ENCODE results near the gene KCND3. TPM values are rescaled to one million over a fixed set of nuclear protein-coding genes. Genes with fewer than 3 reads are reported as not detected.
A peak's percentile ranks its signal among the peaks of the same experiment; 100 is the strongest.

KCND3 gene
- total RNA-seq, 1 donor from 2014 or later: 0.81 TPM

DNA sequence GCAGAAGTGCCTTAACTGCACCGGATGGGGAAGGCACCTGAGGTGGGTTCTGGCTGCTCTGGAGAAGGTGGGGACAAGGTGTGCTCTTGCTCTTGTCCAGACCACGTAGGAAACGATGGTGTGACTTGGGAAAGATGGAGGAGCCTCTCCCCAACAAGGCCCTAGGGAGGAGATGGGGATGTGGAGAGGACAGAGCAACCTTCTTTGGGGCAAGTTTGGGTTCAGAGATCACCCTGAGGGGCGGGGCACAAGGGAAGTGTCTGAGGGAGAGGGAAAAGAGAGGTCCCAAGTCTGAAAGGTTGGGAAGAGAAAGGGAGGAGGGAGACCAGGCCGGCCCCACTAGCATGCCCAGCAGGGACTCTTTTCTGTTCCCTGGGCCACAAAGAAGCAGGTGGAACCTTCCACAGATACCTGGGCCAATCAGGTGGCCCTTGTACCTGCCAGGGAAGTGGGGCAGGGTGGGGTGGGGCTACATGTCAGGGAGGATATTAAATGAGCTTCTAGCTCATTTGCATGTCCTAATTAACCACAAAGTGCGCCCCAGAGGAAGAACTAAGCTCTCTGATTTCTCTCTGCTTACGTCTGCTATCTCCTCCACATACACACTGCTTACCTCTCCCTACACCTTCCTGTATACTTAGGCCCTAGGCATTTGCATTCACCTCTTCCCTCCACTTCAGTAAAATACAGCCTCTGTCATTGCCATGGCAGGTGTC is 266.2 kb downstream of the KCND3 start:
- H3K27ac Mint-ChIP-seq: peak overlapping the region; percentile 19
- TF ChIP-seq, protein P1, sequence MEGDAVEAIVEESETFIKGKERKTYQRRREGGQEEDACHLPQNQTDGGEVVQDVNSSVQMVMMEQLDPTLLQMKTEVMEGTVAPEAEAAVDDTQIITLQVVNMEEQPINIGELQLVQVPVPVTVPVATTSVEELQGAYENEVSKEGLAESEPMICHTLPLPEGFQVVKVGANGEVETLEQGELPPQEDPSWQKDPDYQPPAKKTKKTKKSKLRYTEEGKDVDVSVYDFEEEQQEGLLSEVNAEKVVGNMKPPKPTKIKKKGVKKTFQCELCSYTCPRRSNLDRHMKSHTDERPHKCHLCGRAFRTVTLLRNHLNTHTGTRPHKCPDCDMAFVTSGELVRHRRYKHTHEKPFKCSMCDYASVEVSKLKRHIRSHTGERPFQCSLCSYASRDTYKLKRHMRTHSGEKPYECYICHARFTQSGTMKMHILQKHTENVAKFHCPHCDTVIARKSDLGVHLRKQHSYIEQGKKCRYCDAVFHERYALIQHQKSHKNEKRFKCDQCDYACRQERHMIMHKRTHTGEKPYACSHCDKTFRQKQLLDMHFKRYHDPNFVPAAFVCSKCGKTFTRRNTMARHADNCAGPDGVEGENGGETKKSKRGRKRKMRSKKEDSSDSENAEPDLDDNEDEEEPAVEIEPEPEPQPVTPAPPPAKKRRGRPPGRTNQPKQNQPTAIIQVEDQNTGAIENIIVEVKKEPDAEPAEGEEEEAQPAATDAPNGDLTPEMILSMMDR (IDR thresholded peaks at IDR 0.05; ENCODE audit: unreplicated experiment): no peak
- H3K36me3 Mint-ChIP-seq (ENCODE audit: insufficient read depth): no peaks in the 10 kb centered on the region
- no peaks in the 10 kb centered on the region for H3K27me3 Mint-ChIP-seq
- H3K9me3 Mint-ChIP-seq (ENCODE audit: low read depth): no peaks in the 10 kb centered on the region
- no peaks in the 10 kb centered on the region for H3K4me1 Mint-ChIP-seq (ENCODE audit: low read depth)
- H3K4me3 Mint-ChIP-seq (ENCODE audit: low read depth): no peak overlapping the region
- no peak for DNase-seq (ENCODE audit: low spot score, unreplicated experiment)

DNA sequence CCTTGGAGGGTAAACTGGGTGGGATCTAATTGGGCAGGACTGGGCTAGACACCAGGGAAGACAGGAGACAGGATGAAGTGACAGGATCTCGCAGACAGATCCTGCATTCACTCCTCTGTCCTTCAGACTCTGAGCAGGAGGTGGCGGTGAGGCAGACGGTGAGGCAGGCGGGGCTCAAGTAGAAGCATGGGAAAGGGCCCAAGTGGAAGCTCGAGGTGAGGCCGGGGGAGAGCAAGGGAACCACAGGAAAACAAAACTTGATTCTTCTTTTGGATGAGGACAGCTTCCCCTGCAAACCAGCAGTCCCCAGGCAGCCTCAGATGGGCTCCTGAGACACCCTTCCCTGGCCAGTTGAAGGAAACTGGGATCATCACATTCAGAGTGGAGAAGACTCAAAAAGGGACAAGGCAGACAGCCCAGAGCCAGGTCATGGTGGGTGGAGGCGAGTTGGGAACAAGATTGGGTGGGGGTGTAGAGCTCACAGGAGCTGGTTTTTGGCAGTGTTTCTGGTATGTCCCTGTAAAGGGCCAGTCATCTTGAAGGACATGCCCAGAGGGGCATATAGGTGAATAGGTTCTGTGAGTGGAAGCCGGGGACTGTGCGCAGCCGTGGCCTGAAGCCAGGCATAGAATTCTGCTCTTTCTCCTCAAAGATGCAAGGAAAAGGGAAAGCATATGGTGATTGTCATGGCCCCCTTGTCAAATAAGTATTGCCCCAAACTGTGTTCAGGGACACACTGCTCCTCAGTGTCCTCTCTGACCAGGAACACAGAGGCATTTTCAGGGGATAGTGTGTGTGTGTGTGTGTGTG is 268.3 kb downstream of the KCND3 start:
- H3K27me3 Mint-ChIP-seq: no peaks in the 10 kb centered on the region
- H3K4me1 Mint-ChIP-seq (ENCODE audit: low read depth): no peaks in the 10 kb centered on the region
- H3K27ac Mint-ChIP-seq: no peak overlapping the region
- no peak overlapping the region for H3K4me3 Mint-ChIP-seq (ENCODE audit: low read depth)
- TF ChIP-seq, protein P1 (IDR thresholded peaks at IDR 0.05; ENCODE audit: unreplicated experiment): no peak
- H3K36me3 Mint-ChIP-seq (ENCODE audit: insufficient read depth): peaks cover 1% of the 10 kb centered on the region
- no peak for DNase-seq (ENCODE audit: low spot score, unreplicated experiment)
- H3K9me3 Mint-ChIP-seq (ENCODE audit: low read depth): no peaks in the 10 kb centered on the region

Other genes with a start within 250 kb of the KCND3 start
- 18.4 and 18.6 TPM in 2 replicates for gene DDX20, start 233.8 kb downstream of the KCND3 start, total RNA-seq

Data from progenitor cell of endocrine pancreas (in vitro differentiated cells).